ENCODE results near the gene RMDN2. TPM values are rescaled to one million over a fixed set of nuclear protein-coding genes. Genes with fewer than 3 reads are reported as not detected.

Gene RMDN2
- total and polyA plus RNA-seq, 2 experiments from 2014 or later = 3.4 to 3.6 TPM

GRCh38 chr2:38032946-38033345 is 107.9 kb downstream of the RMDN2 start:
- H3K4me2 ChIP-seq = no peak overlapping the region
- peaks cover 8% of the 10 kb centered on the region; the same call in 1 of the 2 replicates for H3K4me1 ChIP-seq (ENCODE audit: insufficient read depth)
- H3K27me3 ChIP-seq (ENCODE audit: insufficient read depth) = peaks cover 12% of the 10 kb centered on the region
- Mint-ChIP-seq H3K9me3 (no peaks in the 10 kb centered on the region), H3K4me1 (peaks cover 7% of the 10 kb centered on the region; the same call in 2 of the 3 replicates), H3K27ac (no peak overlapping the region), H3K36me3 (ENCODE audit: low read depth) (no peaks in the 10 kb centered on the region), H3K4me3 (no peak overlapping the region), H3K27me3 (ENCODE audit: insufficient read depth, low read depth, poor library complexity) (peaks cover 7% of the 10 kb centered on the region)
- no peak overlapping the region for H3K27ac ChIP-seq (ENCODE audit: low read depth)
- no peaks in the 10 kb centered on the region for H3K36me3 ChIP-seq (ENCODE audit: insufficient read depth)
- no peak for TF ChIP-seq REST (IDR thresholded peaks at IDR 0.05; ENCODE audit: unreplicated experiment)
- no peak for TF ChIP-seq NANOG (IDR thresholded peaks at IDR 0.05; ENCODE audit: borderline replicate concordance)
- TF ChIP-seq STAT1 (IDR thresholded peaks at IDR 0.05; ENCODE audit: unreplicated experiment) = no peak
- H2AFZ ChIP-seq = no peak overlapping the region
- DNase-seq (ENCODE audit: low spot score) (no peak), ATAC-seq (no peak)
- H3K4me3 ChIP-seq = no peak overlapping the region
- no peaks in the 10 kb centered on the region for H4K20me1 ChIP-seq (replicated peaks; ENCODE audit: insufficient read depth)
- H3F3A ChIP-seq (replicated peaks; ENCODE audit: low read depth) = peaks cover 8% of the 10 kb centered on the region; the same call in 1 of the 2 replicates
- no peaks in the 10 kb centered on the region for H3K79me2 ChIP-seq (replicated peaks; ENCODE audit: insufficient read depth)
- H3K9me2 ChIP-seq (ENCODE audit: insufficient read depth) = no peaks in the 10 kb centered on the region

GRCh38 chr2:38033646-38034045 is 108.6 kb downstream of the RMDN2 start:
- Histone ChIP-seq H3K4me3 (no peak overlapping the region), H3F3A (replicated peaks; ENCODE audit: low read depth) (peaks cover 8% of the 10 kb centered on the region; the same call in 1 of the 2 replicates), H3K79me2 (replicated peaks; ENCODE audit: insufficient read depth) (no peaks in the 10 kb centered on the region), H3K27ac (ENCODE audit: low read depth) (no peak overlapping the region), H3K4me1 (ENCODE audit: insufficient read depth) (peaks cover 12% of the 10 kb centered on the region; the same call in 1 of the 2 replicates), H3K4me2 (no peak overlapping the region), H4K20me1 (replicated peaks; ENCODE audit: insufficient read depth) (no peaks in the 10 kb centered on the region), H3K27me3 (ENCODE audit: insufficient read depth) (peaks cover 16% of the 10 kb centered on the region), H2AFZ (no peak overlapping the region), H3K9me2 (ENCODE audit: insufficient read depth) (no peaks in the 10 kb centered on the region), H3K36me3 (ENCODE audit: insufficient read depth) (no peaks in the 10 kb centered on the region)
- Mint-ChIP-seq H3K27me3 (ENCODE audit: insufficient read depth, low read depth, poor library complexity) (peaks cover 11% of the 10 kb centered on the region), H3K36me3 (ENCODE audit: low read depth) (no peaks in the 10 kb centered on the region), H3K4me3 (no peak overlapping the region), H3K9me3 (no peaks in the 10 kb centered on the region), H3K27ac (no peak overlapping the region), H3K4me1 (peaks cover 9% of the 10 kb centered on the region; the same call in 2 of the 3 replicates)
- DNase-seq (ENCODE audit: low spot score) = no peak
- ATAC-seq = no peak
- TF ChIP-seq NANOG (IDR thresholded peaks at IDR 0.05; ENCODE audit: borderline replicate concordance) (no peak), CREB1 (CRISPR knock-in tag; IDR thresholded peaks at IDR 0.05; ENCODE audit: low read depth) (no peak), JUNB (IDR thresholded peaks at IDR 0.05; ENCODE audit: unreplicated experiment) (no peak), EZH2phosphoT487 (IDR thresholded peaks at IDR 0.05; ENCODE audit: unreplicated experiment) (no peak), POLR2AphosphoS5 (IDR thresholded peaks at IDR 0.05; ENCODE audit: low read depth) (no peak), ETS1 (IDR thresholded peaks at IDR 0.05) (no peak), ZNF331 (CRISPR knock-in tag; IDR thresholded peaks at IDR 0.05; ENCODE audit: low read depth) (no peak), STAT1 (IDR thresholded peaks at IDR 0.05; ENCODE audit: unreplicated experiment) (no peak), ZNF114 (CRISPR knock-in tag; IDR thresholded peaks at IDR 0.05) (no peak), EZH2 (IDR thresholded peaks at IDR 0.05; ENCODE audit: low read depth, unreplicated experiment) (no peak), ZNF462 (CRISPR knock-in tag; IDR thresholded peaks at IDR 0.05) (no peak)

Data from GM23338 (cell line).